ENCODE data around the gene IQCH. TPM values are rescaled to one million over a fixed set of nuclear protein-coding genes. Genes with fewer than 3 reads are reported as not detected.
A peak's percentile ranks its signal among the peaks of the same experiment; 100 is the strongest.
"Not testable (repeated sequence)": the region's sequence is repeated elsewhere in the genome, so short reads cannot be mapped to it uniquely, and the experiment has no call there.

IQCH gene
- total RNA-seq, 3 donors from 2014 or later (not counting 1 experiment from before 2014, with no cell fraction given) = 0.78 to 1.4 (median 0.86) TPM

DNA sequence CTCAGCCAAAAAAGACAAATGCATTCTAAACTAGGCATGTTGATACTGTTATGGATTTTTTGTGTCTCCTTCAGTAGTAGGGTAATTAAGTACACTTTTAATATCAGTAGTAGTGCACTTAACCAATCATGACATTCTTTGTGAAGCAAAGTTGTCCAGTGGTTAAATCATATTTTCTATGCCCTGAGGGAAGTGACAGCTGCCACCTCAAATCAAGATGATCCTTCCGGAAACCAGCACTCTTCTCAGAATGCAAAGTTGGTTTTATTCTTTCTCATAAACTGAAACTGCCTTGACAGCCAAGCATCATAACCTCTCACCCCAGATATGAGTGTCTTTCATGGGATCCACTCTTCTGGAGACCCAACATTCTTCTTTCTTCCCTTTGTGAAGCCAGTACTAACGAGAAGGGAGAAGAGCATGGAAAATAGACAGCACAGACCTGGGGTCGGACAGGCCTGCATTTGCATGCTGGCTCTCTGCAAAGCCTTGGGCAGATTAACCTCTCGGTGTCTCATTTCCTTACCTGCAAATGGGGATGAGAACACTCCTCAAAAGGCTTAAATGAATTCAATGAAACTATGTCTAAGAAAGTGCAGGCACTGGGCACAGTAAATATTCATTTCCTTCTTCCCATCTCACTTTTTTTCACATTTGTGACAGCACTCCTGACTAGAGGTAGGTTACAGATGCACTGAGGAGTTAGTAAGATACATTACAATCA is 13.3 kb upstream of the IQCH start:
- Mint-ChIP-seq H3K4me3 (peak overlapping the region; percentile 6), H3K27ac (peak overlapping the region; percentile 28 to 54), H3K27me3 (ENCODE audit: low read depth in 2 of 2) (no peaks in the 10 kb centered on the region), H3K9me3 (no peaks in the 10 kb centered on the region), H3K36me3 (no peaks in the 10 kb centered on the region), H3K4me1 (peaks cover 44 to 56% of the 10 kb centered on the region in 2 donors)
- no peak overlapping the region for H3K27ac ChIP-seq (ENCODE audit: low read length)
- H3K4me1 ChIP-seq (ENCODE audit: control insufficient read depth, insufficient read depth, low read length) = peaks cover 8% of the 10 kb centered on the region
- H3K9me3 ChIP-seq (ENCODE audit: control insufficient read depth, insufficient read depth, low read length) = no peaks in the 10 kb centered on the region
- DNase-seq (peak in 1 of 2 donors; percentile 37), ATAC-seq (peak; percentile 14 to 38 (median 25))
- 70% methylated on average over 4 of the region's 4 CpGs for WGBS (ENCODE audit: insufficient coverage)
- no peak overlapping the region for H3K4me3 ChIP-seq (ENCODE audit: low read length)
- TF ChIP-seq, protein P1, sequence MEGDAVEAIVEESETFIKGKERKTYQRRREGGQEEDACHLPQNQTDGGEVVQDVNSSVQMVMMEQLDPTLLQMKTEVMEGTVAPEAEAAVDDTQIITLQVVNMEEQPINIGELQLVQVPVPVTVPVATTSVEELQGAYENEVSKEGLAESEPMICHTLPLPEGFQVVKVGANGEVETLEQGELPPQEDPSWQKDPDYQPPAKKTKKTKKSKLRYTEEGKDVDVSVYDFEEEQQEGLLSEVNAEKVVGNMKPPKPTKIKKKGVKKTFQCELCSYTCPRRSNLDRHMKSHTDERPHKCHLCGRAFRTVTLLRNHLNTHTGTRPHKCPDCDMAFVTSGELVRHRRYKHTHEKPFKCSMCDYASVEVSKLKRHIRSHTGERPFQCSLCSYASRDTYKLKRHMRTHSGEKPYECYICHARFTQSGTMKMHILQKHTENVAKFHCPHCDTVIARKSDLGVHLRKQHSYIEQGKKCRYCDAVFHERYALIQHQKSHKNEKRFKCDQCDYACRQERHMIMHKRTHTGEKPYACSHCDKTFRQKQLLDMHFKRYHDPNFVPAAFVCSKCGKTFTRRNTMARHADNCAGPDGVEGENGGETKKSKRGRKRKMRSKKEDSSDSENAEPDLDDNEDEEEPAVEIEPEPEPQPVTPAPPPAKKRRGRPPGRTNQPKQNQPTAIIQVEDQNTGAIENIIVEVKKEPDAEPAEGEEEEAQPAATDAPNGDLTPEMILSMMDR (IDR thresholded peaks at IDR 0.05) = no peak
- H3K27me3 ChIP-seq (ENCODE audit: control insufficient read depth, insufficient read depth, low read length) = no peaks in the 10 kb centered on the region
- intact Hi-C loops (cut with micrococcal nuclease) = no loop called here
- H3K36me3 ChIP-seq (ENCODE audit: control insufficient read depth, insufficient read depth, low read length) = peaks cover 3% of the 10 kb centered on the region

DNA sequence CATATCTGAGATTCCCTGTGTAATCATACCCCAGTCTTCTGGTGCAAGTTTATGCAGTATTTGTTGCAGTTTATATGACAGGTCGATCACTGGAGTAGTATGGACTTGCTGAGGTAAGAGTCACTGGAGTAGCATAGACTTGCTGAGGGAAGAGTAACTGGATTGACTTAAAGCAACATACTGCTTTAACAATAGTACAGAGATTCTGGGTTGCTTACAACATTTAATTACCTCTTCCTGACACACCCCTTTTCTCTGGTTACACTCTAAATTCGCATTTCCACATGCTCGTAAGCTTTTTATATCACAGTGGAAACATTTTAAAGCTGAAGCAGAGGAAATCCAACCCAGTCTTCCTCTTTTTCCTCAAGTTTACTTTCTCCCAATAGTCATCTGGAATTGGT is 11.9 kb upstream of the IQCH start:
- 38% methylated on average over 3 of the region's 3 CpGs for WGBS (ENCODE audit: insufficient coverage)
- H3K9me3 Mint-ChIP-seq = peaks cover 0 to 2% of the 10 kb centered on the region in 2 donors
- H3K4me1 ChIP-seq (ENCODE audit: control insufficient read depth, insufficient read depth, low read length) = peaks cover 8% of the 10 kb centered on the region
- peaks cover 6% of the 10 kb centered on the region for H3K36me3 Mint-ChIP-seq
- no peak overlapping the region for H3K4me3 ChIP-seq (ENCODE audit: low read length)
- DNase-seq (peak in 1 of 2 donors; percentile 4), ATAC-seq (no peak)
- H3K36me3 ChIP-seq (ENCODE audit: control insufficient read depth, insufficient read depth, low read length) = peaks cover 3% of the 10 kb centered on the region
- TF ChIP-seq, protein P1 (IDR thresholded peaks at IDR 0.05) = no peak
- no peaks in the 10 kb centered on the region for H3K27me3 ChIP-seq (ENCODE audit: control insufficient read depth, insufficient read depth, low read length)
- H3K27ac ChIP-seq (ENCODE audit: low read length) = no peak overlapping the region
- no peaks in the 10 kb centered on the region for H3K27me3 Mint-ChIP-seq (ENCODE audit: low read depth in 2 of 2)
- H3K27ac Mint-ChIP-seq = no peak overlapping the region
- no peak overlapping the region for H3K4me3 Mint-ChIP-seq
- no peaks in the 10 kb centered on the region for H3K9me3 ChIP-seq (ENCODE audit: control insufficient read depth, insufficient read depth, low read length)
- intact Hi-C loops (cut with micrococcal nuclease) = no loop called here
- H3K4me1 Mint-ChIP-seq = peaks cover 49% of the 10 kb centered on the region in 2 donors

DNA sequence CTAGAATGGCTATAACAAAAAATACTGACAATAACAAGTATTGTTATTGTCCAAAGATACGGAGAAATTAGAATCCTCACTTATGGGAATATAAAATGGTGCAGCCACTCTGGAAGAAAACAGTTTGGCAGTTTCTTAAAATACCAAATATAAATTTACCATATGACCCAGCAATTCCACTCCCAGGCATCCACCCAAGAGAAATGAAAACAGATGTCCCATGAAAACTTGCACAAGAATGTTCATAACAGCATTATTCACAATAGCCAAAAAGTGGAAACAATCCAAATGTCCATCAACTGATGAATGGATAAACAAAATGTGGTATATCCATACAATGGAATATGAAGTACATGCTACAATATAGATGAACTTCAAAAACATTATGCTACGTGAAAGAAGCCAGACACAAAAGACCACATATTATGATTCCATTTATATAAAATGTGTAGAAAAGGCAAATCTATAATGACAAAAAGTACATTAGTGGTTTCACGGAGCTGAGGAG is 9.6 kb upstream of the IQCH start:
- H3K27ac ChIP-seq (ENCODE audit: low read length) = no peak overlapping the region
- no peaks in the 10 kb centered on the region for H3K27me3 Mint-ChIP-seq (ENCODE audit: low read depth in 2 of 2)
- no peak overlapping the region for H3K27ac Mint-ChIP-seq
- no peaks in the 10 kb centered on the region for H3K9me3 ChIP-seq (ENCODE audit: control insufficient read depth, insufficient read depth, low read length)
- H3K9me3 Mint-ChIP-seq = peaks cover 0 to 2% of the 10 kb centered on the region in 2 donors
- no peak for ATAC-seq
- no peak overlapping the region for H3K4me3 ChIP-seq (ENCODE audit: low read length)
- no peaks in the 10 kb centered on the region for H3K27me3 ChIP-seq (ENCODE audit: control insufficient read depth, insufficient read depth, low read length)
- 89% methylated on average over 1 of the region's 3 CpGs for WGBS (ENCODE audit: insufficient coverage)
- H3K4me1 ChIP-seq (ENCODE audit: control insufficient read depth, insufficient read depth, low read length) = peaks cover 8% of the 10 kb centered on the region
- DNase-seq = no peak
- H3K36me3 Mint-ChIP-seq = peaks cover 7% of the 10 kb centered on the region
- peaks cover 3% of the 10 kb centered on the region for H3K36me3 ChIP-seq (ENCODE audit: control insufficient read depth, insufficient read depth, low read length)
- TF ChIP-seq, protein P1 (IDR thresholded peaks at IDR 0.05) = no peak
- peaks cover 49 to 54% of the 10 kb centered on the region in 2 donors for H3K4me1 Mint-ChIP-seq
- no peak overlapping the region for H3K4me3 Mint-ChIP-seq
- intact Hi-C loops (cut with micrococcal nuclease) = no loop called here

DNA sequence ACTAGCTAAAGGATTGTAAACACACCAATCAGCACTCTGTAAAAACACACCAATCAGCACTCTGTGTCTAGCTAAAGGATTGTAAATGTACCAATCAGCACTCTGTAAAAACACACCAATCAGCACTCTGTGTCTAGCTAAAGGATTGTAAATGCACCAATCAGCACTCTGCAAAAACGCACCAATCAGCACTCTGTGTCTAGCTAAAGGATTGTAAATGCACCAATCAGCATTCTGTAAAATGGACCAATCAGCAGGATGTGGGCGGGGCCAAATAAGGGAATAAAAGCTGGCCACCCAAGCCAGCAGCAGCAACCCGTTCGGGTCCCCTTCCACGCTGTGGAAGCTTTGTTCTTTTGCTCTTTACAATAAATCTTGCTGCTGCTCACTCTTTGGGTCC is 8.0 kb upstream of the IQCH start:
- H3K4me3 Mint-ChIP-seq; DNase-seq; ATAC-seq; H3K36me3 ChIP-seq (ENCODE audit: control insufficient read depth, insufficient read depth, low read length); H3K9me3 Mint-ChIP-seq; H3K4me3 ChIP-seq (ENCODE audit: low read length); H3K27me3 ChIP-seq (ENCODE audit: control insufficient read depth, insufficient read depth, low read length); H3K27me3 Mint-ChIP-seq (ENCODE audit: low read depth in 2 of 2); intact Hi-C loops (cut with micrococcal nuclease); H3K27ac ChIP-seq (ENCODE audit: low read length); H3K4me1 ChIP-seq (ENCODE audit: control insufficient read depth, insufficient read depth, low read length); H3K9me3 ChIP-seq (ENCODE audit: control insufficient read depth, insufficient read depth, low read length); H3K36me3 Mint-ChIP-seq; H3K27ac Mint-ChIP-seq: not testable (repeated sequence)
- H3K4me1 Mint-ChIP-seq = peaks cover 40 to 41% of the 10 kb centered on the region in 2 donors
- WGBS (ENCODE audit: insufficient coverage) = 96% methylated on average over 5 of the region's 5 CpGs
